ENCODE results near the gene MAP3K1. TPM values are rescaled to one million over a fixed set of nuclear protein-coding genes. Genes with fewer than 3 reads are reported as not detected.

Gene MAP3K1
- total RNA-seq, 1 experiment from 2014 or later: 8.5 TPM

GRCh38 chr5:56853698-56854097 lies 38.3 kb downstream of the MAP3K1 start:
- no peak for DNase-seq (ENCODE audit: low read depth, low spot score)
- RAD21 ChIA-PET (ENCODE audit: low non-redundant PET in 1 of 2, low total read pairs in 2 of 2, uncharacterized antibody in 2 of 2, unreplicated experiment in 2 of 2): no interaction called here
- no peak for TF ChIP-seq ELF1 (IDR thresholded peaks at IDR 0.05; ENCODE audit: borderline replicate concordance, low read depth)
- no peak for TF ChIP-seq JUND (IDR thresholded peaks at IDR 0.05)
- TF ChIP-seq SP1 (IDR thresholded peaks at IDR 0.05; ENCODE audit: low read depth): no peak
- no peak for TF ChIP-seq EGR1 (IDR thresholded peaks at IDR 0.05; ENCODE audit: low read depth)
- TF ChIP-seq SIN3A (IDR thresholded peaks at IDR 0.05; ENCODE audit: low read depth): no peak
- TF ChIP-seq FOSL1 (IDR thresholded peaks at IDR 0.05; ENCODE audit: low read depth): no peak
- TF ChIP-seq POLR2AphosphoS5 (IDR thresholded peaks at IDR 0.05; ENCODE audit: low read depth, low read length): no peak
- no peak for TF ChIP-seq CTCF (IDR thresholded peaks at IDR 0.05 in 2 of 3, conservative IDR thresholded peaks at IDR 0.05 in 1 of 3; ENCODE audit: borderline replicate concordance in 1 of 3, insufficient read depth in 1 of 3, low read depth in 2 of 3, low read length in 2 of 3)
- no peak for TF ChIP-seq EZH2phosphoT487 (IDR thresholded peaks at IDR 0.05; ENCODE audit: borderline replicate concordance)
- Histone ChIP-seq H3K4me1 (ENCODE audit: control insufficient read depth in 1 of 2, insufficient read depth in 2 of 2, low read length in 2 of 2) (no peaks in the 10 kb centered on the region), H3K9ac (ENCODE audit: low read length) (no peak overlapping the region), H3K79me2 (ENCODE audit: insufficient read depth, low read length) (0 out of 2 replicates have a peak, but pooled peaks cover 5% of the 10 kb centered on the region), H2AFZ (ENCODE audit: low read depth, low read length, poor library complexity, severe bottlenecking) (no peak overlapping the region), H4K20me1 (ENCODE audit: insufficient read depth) (no peaks in the 10 kb centered on the region), H3K9me2 (ENCODE audit: insufficient read depth) (no peaks in the 10 kb centered on the region), H3K27me3 (ENCODE audit: insufficient read depth, low read length) (no peaks in the 10 kb centered on the region), H3K9me3 (ENCODE audit: control insufficient read depth in 1 of 2, insufficient read depth in 1 of 2, low read depth in 1 of 2, low read length in 2 of 2) (no peaks in the 10 kb centered on the region), H3K27ac (ENCODE audit: low read depth, low read length) (no peak overlapping the region), H3K4me2 (ENCODE audit: low read length) (no peak overlapping the region), H3K36me3 (ENCODE audit: control insufficient read depth in 1 of 2, insufficient read depth in 2 of 2, low read length in 2 of 2) (no peaks in the 10 kb centered on the region), H3K4me3 (replicated peaks in 1 of 2; ENCODE audit: low read depth in 1 of 2, low read length in 2 of 2) (no peak overlapping the region)
- BruUV-seq (replicated peaks): no TSS peak
- intact Hi-C loops (cut with micrococcal nuclease): no loop called here
- CTCF ChIA-PET: interaction anchor here (1.2 kb wide), 1 partner anchor 284 kb away, joined by 3 read pairs; no protein-coding TSS in a partner anchor
- ATAC-seq: no peak
- POLR2A ChIA-PET: no interaction called here

- BruUV-seq (replicated peaks): no TSS peak
- intact Hi-C loops (cut with micrococcal nuclease): no loop called here
- TF ChIP-seq FOSL1 (IDR thresholded peaks at IDR 0.05; ENCODE audit: low read depth) (no peak), RAD21 (IDR thresholded peaks at IDR 0.05; ENCODE audit: low read depth) (no peak), ZBTB33 (IDR thresholded peaks at IDR 0.05; ENCODE audit: extremely low read depth, insufficient replicate concordance, low read length) (no peak), ZFX (IDR thresholded peaks at IDR 0.05) (no peak), EZH2phosphoT487 (IDR thresholded peaks at IDR 0.05; ENCODE audit: borderline replicate concordance) (no peak), SP1 (IDR thresholded peaks at IDR 0.05; ENCODE audit: low read depth) (no peak), POLR2A (IDR thresholded peaks at IDR 0.05; ENCODE audit: borderline replicate concordance, extremely low read depth, insufficient read depth, insufficient read length) (no peak), SIN3A (IDR thresholded peaks at IDR 0.05; ENCODE audit: low read depth) (no peak), ATF3 (IDR thresholded peaks at IDR 0.05) (no peak), MAX (IDR thresholded peaks at IDR 0.05) (no peak), JUND (IDR thresholded peaks at IDR 0.05) (no peak), CEBPB (IDR thresholded peaks at IDR 0.05; ENCODE audit: low read depth) (no peak), YY1 (IDR thresholded peaks at IDR 0.05; ENCODE audit: extremely low read depth, insufficient replicate concordance, low read depth, low read length) (no peak), ZNF274 (IDR thresholded peaks at IDR 0.05; ENCODE audit: low read depth, low read length) (no peak), ELF1 (IDR thresholded peaks at IDR 0.05; ENCODE audit: borderline replicate concordance, low read depth) (no peak)
These were observed 39.6 kb downstream of the MAP3K1 start for GRCh38 chr5:56854920-56855319.

More at GRCh38 chr5:56854920-56855319, 39.6 kb downstream of the MAP3K1 start:
- no peaks in the 10 kb centered on the region for H3K9me3 ChIP-seq (ENCODE audit: control insufficient read depth in 1 of 2, insufficient read depth in 1 of 2, low read depth in 1 of 2, low read length in 2 of 2)
- no peaks in the 10 kb centered on the region for H3K27me3 ChIP-seq (ENCODE audit: insufficient read depth, low read length)
- no peaks in the 10 kb centered on the region for H3K9me2 ChIP-seq (ENCODE audit: insufficient read depth)
- no peak overlapping the region for H3K4me2 ChIP-seq (ENCODE audit: low read length)
- ChIA-PET CTCF (interaction anchor here (1.2 kb wide), 1 partner anchor 283 kb away, joined by 3 read pairs; no protein-coding TSS in a partner anchor), POLR2A (no interaction called here), RAD21 (ENCODE audit: low non-redundant PET in 1 of 2, low total read pairs in 2 of 2, uncharacterized antibody in 2 of 2, unreplicated experiment in 2 of 2) (no interaction called here)
- H3K36me3 ChIP-seq (ENCODE audit: control insufficient read depth in 1 of 2, insufficient read depth in 2 of 2, low read length in 2 of 2): 0 out of 4 replicates have a peak, but pooled peaks cover 0 to 3% of the 10 kb centered on the region in 2 experiments
- no peak overlapping the region for H3K9ac ChIP-seq (ENCODE audit: low read length)
- H3K4me1 ChIP-seq (ENCODE audit: control insufficient read depth in 1 of 2, insufficient read depth in 2 of 2, low read length in 2 of 2): no peaks in the 10 kb centered on the region
- no peak overlapping the region for H2AFZ ChIP-seq (ENCODE audit: low read depth, low read length, poor library complexity, severe bottlenecking)
- no peak for DNase-seq (ENCODE audit: low read depth, low spot score)
- H3K27ac ChIP-seq (ENCODE audit: low read depth, low read length): no peak overlapping the region
- 0 out of 2 replicates have a peak, but pooled peaks cover 2% of the 10 kb centered on the region for H3K79me2 ChIP-seq (ENCODE audit: insufficient read depth, low read length)
- H4K20me1 ChIP-seq (ENCODE audit: insufficient read depth): no peaks in the 10 kb centered on the region
- no peak for ATAC-seq
- H3K4me3 ChIP-seq (replicated peaks in 1 of 2; ENCODE audit: low read depth in 1 of 2, low read length in 2 of 2): no peak overlapping the region
